Measurements from ENCODE around the gene PDP2.

Gene PDP2

DNA sequence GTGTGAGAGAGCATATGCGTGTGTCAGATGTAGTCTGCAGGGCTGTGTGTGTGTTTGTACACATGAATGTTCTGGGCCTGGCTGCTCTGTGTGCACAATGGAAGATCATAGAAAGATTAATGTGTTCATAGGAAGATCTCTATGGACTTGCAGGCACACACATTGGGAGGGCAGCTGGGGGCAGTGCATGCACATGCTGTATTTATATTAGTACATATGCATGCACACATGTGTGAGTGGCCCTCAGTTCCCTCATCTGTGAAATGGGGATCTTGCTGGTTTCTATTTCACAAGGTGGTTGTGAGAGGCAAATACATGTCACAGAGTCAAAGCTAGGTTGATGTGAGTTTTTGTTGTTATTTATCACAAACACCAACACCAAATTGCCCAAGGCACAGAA is 34.0 kb upstream of the PDP2 start:
- in situ Hi-C loops (cut with HindIII; ENCODE audit: low sequenced_read_pairs): no loop called here
- no peak overlapping the region for H3K4me3 ChIP-seq (ENCODE audit: low read depth, low read length)
- TF ChIP-seq, protein P1, sequence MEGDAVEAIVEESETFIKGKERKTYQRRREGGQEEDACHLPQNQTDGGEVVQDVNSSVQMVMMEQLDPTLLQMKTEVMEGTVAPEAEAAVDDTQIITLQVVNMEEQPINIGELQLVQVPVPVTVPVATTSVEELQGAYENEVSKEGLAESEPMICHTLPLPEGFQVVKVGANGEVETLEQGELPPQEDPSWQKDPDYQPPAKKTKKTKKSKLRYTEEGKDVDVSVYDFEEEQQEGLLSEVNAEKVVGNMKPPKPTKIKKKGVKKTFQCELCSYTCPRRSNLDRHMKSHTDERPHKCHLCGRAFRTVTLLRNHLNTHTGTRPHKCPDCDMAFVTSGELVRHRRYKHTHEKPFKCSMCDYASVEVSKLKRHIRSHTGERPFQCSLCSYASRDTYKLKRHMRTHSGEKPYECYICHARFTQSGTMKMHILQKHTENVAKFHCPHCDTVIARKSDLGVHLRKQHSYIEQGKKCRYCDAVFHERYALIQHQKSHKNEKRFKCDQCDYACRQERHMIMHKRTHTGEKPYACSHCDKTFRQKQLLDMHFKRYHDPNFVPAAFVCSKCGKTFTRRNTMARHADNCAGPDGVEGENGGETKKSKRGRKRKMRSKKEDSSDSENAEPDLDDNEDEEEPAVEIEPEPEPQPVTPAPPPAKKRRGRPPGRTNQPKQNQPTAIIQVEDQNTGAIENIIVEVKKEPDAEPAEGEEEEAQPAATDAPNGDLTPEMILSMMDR (IDR thresholded peaks at IDR 0.05; ENCODE audit: low read depth, low read length): no peak
- DNase-seq (ENCODE audit: low read depth, low spot score): no peak

DNA sequence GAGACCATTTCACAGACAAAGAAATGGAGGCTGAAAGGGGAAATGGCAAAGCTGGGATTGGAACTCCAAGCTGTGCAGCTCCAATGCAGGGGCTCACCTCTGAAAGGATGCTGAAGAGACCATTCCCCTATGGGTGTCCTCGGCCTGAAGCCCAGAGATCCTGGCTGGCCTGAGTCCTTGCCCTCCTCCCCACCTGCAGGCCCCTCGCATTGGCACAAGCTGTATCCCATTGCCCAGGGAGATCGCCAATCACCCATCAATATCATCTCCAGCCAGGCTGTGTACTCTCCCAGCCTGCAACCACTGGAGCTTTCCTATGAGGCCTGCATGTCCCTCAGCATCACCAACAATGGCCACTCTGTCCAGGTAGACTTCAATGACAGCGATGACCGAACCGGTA is 33.5 kb upstream of the PDP2 start:
- no peak overlapping the region for H3K4me3 ChIP-seq (ENCODE audit: low read depth, low read length)
- TF ChIP-seq, protein P1 (IDR thresholded peaks at IDR 0.05; ENCODE audit: low read depth, low read length): no peak
- no peak for DNase-seq (ENCODE audit: low read depth, low spot score)
- in situ Hi-C loops (cut with HindIII; ENCODE audit: low sequenced_read_pairs): no loop called here

DNA sequence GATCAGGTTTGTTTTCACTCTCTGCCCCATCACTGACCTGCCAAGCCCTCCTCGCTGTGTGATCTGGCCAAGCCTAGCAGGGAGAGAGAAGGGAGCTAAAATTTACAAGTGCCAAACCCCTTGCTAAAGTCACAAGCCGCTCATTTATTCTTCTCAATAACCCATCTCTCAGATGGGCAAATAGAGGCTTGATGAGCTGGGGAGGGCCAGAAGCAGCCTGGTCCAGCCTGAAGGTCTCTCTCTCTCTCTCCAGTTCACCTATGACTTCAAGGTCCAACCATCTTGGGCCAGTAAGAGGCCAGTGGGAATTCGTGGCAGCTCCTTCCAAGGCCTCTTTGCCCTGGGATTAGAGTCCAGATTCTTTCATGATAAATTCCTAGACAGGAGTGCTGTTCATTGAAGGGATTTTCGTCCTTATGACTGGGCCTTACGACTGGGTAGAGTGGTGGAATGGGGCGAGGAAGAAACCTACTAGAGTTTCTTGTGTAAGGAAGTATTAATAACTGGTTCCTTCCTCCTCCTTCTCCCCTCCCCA is 32.7 kb upstream of the PDP2 start:
- in situ Hi-C loops (cut with HindIII; ENCODE audit: low sequenced_read_pairs): no loop called here
- no peak for DNase-seq (ENCODE audit: low read depth, low spot score)

DNA sequence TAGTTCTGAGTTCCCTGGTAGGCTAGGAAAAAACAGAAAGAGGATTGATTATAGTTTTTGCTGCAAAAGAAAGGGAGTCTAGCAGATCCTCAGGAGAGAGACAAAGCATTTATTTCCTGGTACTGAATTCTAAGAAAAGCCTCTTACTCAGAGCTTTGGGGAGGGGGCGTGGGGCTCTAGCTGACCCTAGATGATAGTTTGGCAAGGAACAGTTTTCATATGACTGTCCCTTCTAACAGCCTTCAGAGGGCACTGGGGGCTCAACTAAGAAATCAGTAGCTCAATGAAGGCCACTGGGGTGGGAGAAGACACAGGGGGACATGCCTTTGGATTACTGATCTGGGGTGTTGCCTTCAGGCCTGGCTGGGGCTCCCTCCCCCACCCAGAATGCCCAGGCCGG is 32.1 kb upstream of the PDP2 start:
- TF ChIP-seq, protein P1 (IDR thresholded peaks at IDR 0.05; ENCODE audit: low read depth, low read length): no peak
- no peak for DNase-seq (ENCODE audit: low read depth, low spot score)
- no peak overlapping the region for H3K4me3 ChIP-seq (ENCODE audit: low read depth, low read length)
- in situ Hi-C loops (cut with HindIII; ENCODE audit: low sequenced_read_pairs): no loop called here

More for the DNA sequence above, 32.7 kb upstream of the PDP2 start:
- no peak overlapping the region for H3K4me3 ChIP-seq (ENCODE audit: low read depth, low read length)
- TF ChIP-seq, protein P1 (IDR thresholded peaks at IDR 0.05; ENCODE audit: low read depth, low read length): no peak

DNA sequence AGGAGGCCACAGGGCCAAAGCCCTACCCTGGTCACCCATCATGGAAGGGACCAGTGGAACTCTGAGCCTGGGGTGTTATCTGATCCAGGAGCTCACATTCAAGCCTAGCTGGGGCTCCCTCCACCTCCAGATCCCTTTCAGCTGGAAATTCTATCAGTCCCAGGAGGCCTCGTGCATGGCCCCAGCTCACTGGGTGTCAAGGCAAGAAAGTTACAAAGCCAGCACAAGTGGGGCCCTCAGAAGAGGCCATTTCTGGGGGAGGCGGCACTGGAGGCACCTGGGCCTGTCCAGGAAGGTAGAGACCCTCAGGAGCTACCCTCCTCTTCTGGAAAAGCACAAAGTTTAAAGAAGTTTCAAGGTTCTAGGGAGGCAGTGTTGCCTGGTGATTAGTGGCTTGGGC is 31.3 kb upstream of the PDP2 start:
- in situ Hi-C loops (cut with HindIII; ENCODE audit: low sequenced_read_pairs): no loop called here
- TF ChIP-seq, protein P1 (IDR thresholded peaks at IDR 0.05; ENCODE audit: low read depth, low read length): no peak
- H3K4me3 ChIP-seq (ENCODE audit: low read depth, low read length): no peak overlapping the region
- no peak for DNase-seq (ENCODE audit: low read depth, low spot score)

DNA sequence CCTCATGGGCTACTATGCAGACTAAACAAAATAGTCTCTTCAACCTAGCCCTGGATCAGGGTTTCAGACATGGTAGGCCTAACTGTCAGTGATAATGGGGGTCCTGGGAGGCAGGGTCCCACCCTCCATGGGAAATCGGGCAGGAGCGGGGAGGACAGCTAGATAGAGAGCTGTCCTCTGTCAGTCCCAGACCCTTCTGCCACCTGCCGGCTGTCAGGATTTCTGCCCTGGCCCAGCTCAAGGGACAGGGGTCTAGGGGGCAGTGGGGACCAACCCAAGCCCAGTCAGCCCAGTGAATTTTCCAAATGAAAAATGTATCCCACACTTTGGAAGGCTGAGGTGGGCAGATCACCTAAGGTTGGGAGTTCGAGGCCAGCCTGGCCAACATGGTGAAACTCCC is 30.8 kb upstream of the PDP2 start:
- DNase-seq (ENCODE audit: low read depth, low spot score): no peak
- TF ChIP-seq, protein P1 (IDR thresholded peaks at IDR 0.05; ENCODE audit: low read depth, low read length): no peak
- H3K4me3 ChIP-seq (ENCODE audit: low read depth, low read length): no peak overlapping the region
- in situ Hi-C loops (cut with HindIII; ENCODE audit: low sequenced_read_pairs): no loop called here

Measured in astrocyte of the spinal cord (primary cell).